ENCODE results near the gene ZNF3. TPM values are rescaled to one million over a fixed set of nuclear protein-coding genes. Genes with fewer than 3 reads are reported as not detected.

Gene ZNF3
- total and polyA plus RNA-seq, 9 of the 15 experiments (the other 6 are each of a cell fraction or from before 2014, with no cell fraction given) = 30.0 to 64.9 (median 51.5) TPM

DNA sequence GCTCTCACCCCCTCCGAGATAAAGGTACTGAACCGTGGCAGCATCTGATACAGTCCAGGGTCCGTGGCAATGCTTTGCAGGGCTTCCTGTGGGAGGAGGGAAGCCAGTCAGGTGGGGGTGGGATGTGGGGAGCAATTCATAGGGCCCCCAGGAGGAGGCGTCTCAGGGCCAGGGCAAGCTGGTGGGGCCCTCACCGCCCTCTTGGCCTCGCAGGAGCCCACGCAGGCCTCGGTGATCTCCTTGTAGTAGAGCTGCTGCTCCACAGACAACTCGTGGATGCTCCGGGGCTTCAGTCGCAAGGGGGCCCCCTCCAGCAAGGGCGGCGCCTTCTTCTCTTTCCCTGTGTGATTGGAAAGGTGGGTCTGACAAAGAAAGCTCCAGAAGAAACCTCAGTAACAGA, 30.4 kb upstream of the ZNF3 start:
- Histone ChIP-seq H3K4me1 (replicated peaks in 1 of 2; ENCODE audit: control insufficient read depth in 2 of 2, insufficient read depth in 2 of 2, low read length in 2 of 2) (peaks cover 2 to 28% of the 10 kb centered on the region in 2 experiments; a peak in 4 of 5 replicates), H3K9me1 (ENCODE audit: control insufficient read depth, insufficient read depth, low read length) (peaks cover 3% of the 10 kb centered on the region), H2AFZ (ENCODE audit: low read depth, low read length) (no peak overlapping the region), H3K4me3 (no peak overlapping the region), H3K9ac (ENCODE audit: insufficient read depth in 1 of 2, low read depth in 2 of 2, low read length in 2 of 2) (peak overlapping the region in 1 of 2 experiments; percentile 49; a peak in 1 of 4 replicates), H4K20me1 (replicated peaks; ENCODE audit: control insufficient read depth, insufficient read depth, low read length) (no peaks in the 10 kb centered on the region), H3K4me2 (ENCODE audit: insufficient read depth, low read length) (no peak overlapping the region), H3K27ac (ENCODE audit: extremely low read depth, low read depth, low read length) (no peak overlapping the region), H3K27me3 (ENCODE audit: control insufficient read depth in 2 of 2, insufficient read depth in 2 of 2, low read length in 2 of 2) (no peaks in the 10 kb centered on the region), H3K79me2 (ENCODE audit: control insufficient read depth, insufficient read depth, low read length) (no peaks in the 10 kb centered on the region), H3K9me3 (replicated peaks; ENCODE audit: control insufficient read depth, insufficient read depth, low read depth, low read length) (no peaks in the 10 kb centered on the region), H3K36me3 (ENCODE audit: control insufficient read depth, insufficient read depth, low read length) (peaks cover 70% of the 10 kb centered on the region; the same call in 2 of the 3 replicates)
- intact Hi-C loops (cut with micrococcal nuclease) = no loop called here
- POLR2A ChIA-PET = interaction anchor here (1.5 to 5.9 kb wide), 2 partner anchors 10 to 13 kb away, joined by 6 to 47 read pairs; partner anchors contain the start of genes AP4M1 and MCM7
- CTCF ChIA-PET (ENCODE audit: low intra/inter-chr PET ratio) = no interaction called here
- in situ Hi-C loops (cut with MboI) = loop anchor here (10.0 kb wide), 1 partner anchor 1723 kb away; no protein-coding TSS in a partner anchor
- 75% methylated on average over 9 of the region's 13 CpGs for WGBS (ENCODE audit: insufficient coverage, low coverage, missing lambda C conversion rate)
- peak; percentile 15 for ATAC-seq
- FAIRE-seq = no peak
- no peak for DNase-seq (ENCODE audit: extremely low read depth in 1 of 4, low spot score in 3 of 4)
- TF ChIP-seq, protein P1, sequence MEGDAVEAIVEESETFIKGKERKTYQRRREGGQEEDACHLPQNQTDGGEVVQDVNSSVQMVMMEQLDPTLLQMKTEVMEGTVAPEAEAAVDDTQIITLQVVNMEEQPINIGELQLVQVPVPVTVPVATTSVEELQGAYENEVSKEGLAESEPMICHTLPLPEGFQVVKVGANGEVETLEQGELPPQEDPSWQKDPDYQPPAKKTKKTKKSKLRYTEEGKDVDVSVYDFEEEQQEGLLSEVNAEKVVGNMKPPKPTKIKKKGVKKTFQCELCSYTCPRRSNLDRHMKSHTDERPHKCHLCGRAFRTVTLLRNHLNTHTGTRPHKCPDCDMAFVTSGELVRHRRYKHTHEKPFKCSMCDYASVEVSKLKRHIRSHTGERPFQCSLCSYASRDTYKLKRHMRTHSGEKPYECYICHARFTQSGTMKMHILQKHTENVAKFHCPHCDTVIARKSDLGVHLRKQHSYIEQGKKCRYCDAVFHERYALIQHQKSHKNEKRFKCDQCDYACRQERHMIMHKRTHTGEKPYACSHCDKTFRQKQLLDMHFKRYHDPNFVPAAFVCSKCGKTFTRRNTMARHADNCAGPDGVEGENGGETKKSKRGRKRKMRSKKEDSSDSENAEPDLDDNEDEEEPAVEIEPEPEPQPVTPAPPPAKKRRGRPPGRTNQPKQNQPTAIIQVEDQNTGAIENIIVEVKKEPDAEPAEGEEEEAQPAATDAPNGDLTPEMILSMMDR (IDR thresholded peaks at IDR 0.05 in 2 of 3, conservative IDR thresholded peaks at IDR 0.05 in 1 of 3; ENCODE audit: insufficient read depth in 2 of 3, low read depth in 1 of 3, low read length in 3 of 3) = peak in 2 of 3 experiments; percentile 2 to 17; a peak in 1 of 6 replicates
- no peak for TF ChIP-seq KAT8 (IDR thresholded peaks at IDR 0.05; ENCODE audit: low read depth)
- no peak for TF ChIP-seq ZNF146 (CRISPR knock-in tag; IDR thresholded peaks at IDR 0.05; ENCODE audit: unreplicated experiment)
- TF ChIP-seq ADNP (tag; IDR thresholded peaks at IDR 0.05) = no peak
- no peak for TF ChIP-seq TAF9B (IDR thresholded peaks at IDR 0.05; ENCODE audit: partially characterized antibody)
- peak; percentile 42 for TF ChIP-seq POLR2G (IDR thresholded peaks at IDR 0.05; ENCODE audit: low read depth, low read length)
- no peak for TF ChIP-seq MCM2 (IDR thresholded peaks at IDR 0.05; ENCODE audit: low read depth)
- no TSS peak for BruUV-seq (replicated peaks)
